GM19467 (cell line): ENCODE data around the gene NIPAL3.
"Not testable (repeated sequence)": the region's sequence is repeated elsewhere in the genome, so short reads cannot be mapped to it uniquely, and the experiment has no call there.

Experiments
- ATAC-seq: cut with Tn5 transposase; IDR thresholded peaks from one replicate; pipeline ENCODE4 v1.9.1; 2021; ENCODE audit warnings: mild to moderate bottlenecking, moderate library complexity; ENCODE audit not compliant: unreplicated experiment

Gene NIPAL3

GRCh38 chr1:24487455-24487854 is 71.9 kb downstream of the NIPAL3 start:
- ATAC-seq = no peak

- ATAC-seq = not testable (repeated sequence)
Measured at GRCh38 chr1:24488159-24488558, 72.6 kb downstream of the NIPAL3 start.

GRCh38 chr1:24489674-24490073 is 74.1 kb downstream of the NIPAL3 start:
- ATAC-seq = no peak

GRCh38 chr1:24490101-24490781 is 74.6 kb downstream of the NIPAL3 start:
- ATAC-seq = no peak

GRCh38 chr1:24491577-24492360 is 76.2 kb downstream of the NIPAL3 start:
- no peak for ATAC-seq

GRCh38 chr1:24492935-24493334 is 77.3 kb downstream of the NIPAL3 start:
- not testable (repeated sequence) for ATAC-seq

GRCh38 chr1:24493785-24494184 is 78.2 kb downstream of the NIPAL3 start:
- ATAC-seq = no peak

GRCh38 chr1:24498589-24498988 is 83.0 kb downstream of the NIPAL3 start:
- ATAC-seq = no peak

- no peak for ATAC-seq
Measured at GRCh38 chr1:24500448-24501048, 84.9 kb downstream of the NIPAL3 start.

GRCh38 chr1:24501371-24502064 is 85.9 kb downstream of the NIPAL3 start:
- ATAC-seq = no peak

GRCh38 chr1:24502065-24502708 is 86.6 kb downstream of the NIPAL3 start:
- no peak for ATAC-seq

GRCh38 chr1:24502709-24503058 is 87.1 kb downstream of the NIPAL3 start, which contains the start of gene RCAN3:
TSS of gene RCAN3 (plus strand) at chr1:24502836. CDS start at chr1:24514373, 11,537 bp downstream.
- no peak for ATAC-seq

GRCh38 chr1:24503059-24503751 is 87.6 kb downstream of the NIPAL3 start:
- ATAC-seq = no peak

- no peak for ATAC-seq
Measured at GRCh38 chr1:24503870-24504523, 88.4 kb downstream of the NIPAL3 start.

- ATAC-seq = no peak
Measured at GRCh38 chr1:24504560-24504959, 89.0 kb downstream of the NIPAL3 start.

- ATAC-seq = no peak
Measured at GRCh38 chr1:24505816-24506215, 90.2 kb downstream of the NIPAL3 start.

GRCh38 chr1:24506691-24507381 is 91.2 kb downstream of the NIPAL3 start:
- no peak for ATAC-seq

- no peak for ATAC-seq
Measured at GRCh38 chr1:24507405-24507804, 91.8 kb downstream of the NIPAL3 start.

- ATAC-seq = no peak
Measured at GRCh38 chr1:24508911-24509310, 93.3 kb downstream of the NIPAL3 start.
